Anterior cingulate cortex (tissue), 58 donors: ENCODE measurements around the gene MSI2.

Experiments used
- DNase-seq, 58 donors: peaks; one replicate each; lab custom pipeline; 2025; lab: John Stamatoyannopoulos, UW

Gene MSI2

DNA sequence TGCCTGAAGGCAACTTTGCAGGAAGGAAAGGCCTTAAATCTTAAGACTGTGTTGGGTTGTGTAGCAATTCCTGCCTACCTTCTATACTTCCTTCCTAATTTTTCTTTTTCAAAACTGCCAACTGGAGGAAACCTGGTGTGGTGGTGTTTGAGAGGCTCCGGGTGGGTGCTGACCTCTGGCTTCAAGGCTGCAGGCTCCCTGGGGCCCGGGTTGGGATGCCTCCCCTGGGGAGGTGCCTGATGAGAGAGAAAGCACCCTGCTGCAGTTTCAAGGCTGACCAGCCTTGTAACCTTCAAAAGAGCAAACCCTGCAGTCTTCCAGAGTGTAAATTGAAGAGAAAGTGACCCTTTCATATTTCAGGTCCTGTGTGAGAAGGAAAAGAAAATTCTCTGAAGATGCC lies 55.9 kb downstream of the MSI2 start:
- no peak for DNase-seq

DNA sequence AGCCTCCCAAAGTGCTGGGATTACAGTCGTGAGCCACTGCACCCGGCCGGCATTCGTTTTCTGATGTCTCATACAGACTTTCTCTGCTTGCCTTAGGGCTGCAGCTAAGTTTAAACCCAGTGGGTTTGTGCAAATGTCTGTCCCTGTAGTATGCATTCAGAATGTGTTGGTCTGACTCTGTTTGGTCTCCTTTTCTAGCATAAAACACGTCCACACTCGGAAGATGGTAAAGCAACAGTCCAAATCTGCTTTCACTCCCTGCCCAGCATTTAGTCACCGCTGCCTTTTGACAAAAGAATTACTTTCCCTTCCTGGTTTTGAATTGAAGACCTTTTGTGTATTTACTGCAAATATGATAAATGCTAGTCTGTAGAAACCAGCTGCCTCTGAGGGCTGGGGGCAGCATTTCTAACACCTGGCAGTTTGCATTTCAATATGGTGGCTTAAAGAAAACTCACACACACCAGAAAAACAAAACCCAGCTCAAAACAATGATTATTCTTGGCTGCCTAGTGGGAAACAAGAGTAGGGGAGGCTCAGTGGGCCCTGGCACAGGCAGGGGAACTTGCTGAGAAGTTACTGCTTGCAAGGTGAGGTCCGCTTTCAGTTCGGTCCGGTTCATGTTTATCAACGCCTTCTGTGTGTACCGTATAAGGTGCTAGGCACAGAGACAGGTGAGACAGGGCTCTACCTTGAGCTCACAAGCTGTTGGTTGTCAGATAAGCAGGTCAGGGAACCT lies 56.9 kb downstream of the MSI2 start:
- DNase-seq, result no peak

DNA sequence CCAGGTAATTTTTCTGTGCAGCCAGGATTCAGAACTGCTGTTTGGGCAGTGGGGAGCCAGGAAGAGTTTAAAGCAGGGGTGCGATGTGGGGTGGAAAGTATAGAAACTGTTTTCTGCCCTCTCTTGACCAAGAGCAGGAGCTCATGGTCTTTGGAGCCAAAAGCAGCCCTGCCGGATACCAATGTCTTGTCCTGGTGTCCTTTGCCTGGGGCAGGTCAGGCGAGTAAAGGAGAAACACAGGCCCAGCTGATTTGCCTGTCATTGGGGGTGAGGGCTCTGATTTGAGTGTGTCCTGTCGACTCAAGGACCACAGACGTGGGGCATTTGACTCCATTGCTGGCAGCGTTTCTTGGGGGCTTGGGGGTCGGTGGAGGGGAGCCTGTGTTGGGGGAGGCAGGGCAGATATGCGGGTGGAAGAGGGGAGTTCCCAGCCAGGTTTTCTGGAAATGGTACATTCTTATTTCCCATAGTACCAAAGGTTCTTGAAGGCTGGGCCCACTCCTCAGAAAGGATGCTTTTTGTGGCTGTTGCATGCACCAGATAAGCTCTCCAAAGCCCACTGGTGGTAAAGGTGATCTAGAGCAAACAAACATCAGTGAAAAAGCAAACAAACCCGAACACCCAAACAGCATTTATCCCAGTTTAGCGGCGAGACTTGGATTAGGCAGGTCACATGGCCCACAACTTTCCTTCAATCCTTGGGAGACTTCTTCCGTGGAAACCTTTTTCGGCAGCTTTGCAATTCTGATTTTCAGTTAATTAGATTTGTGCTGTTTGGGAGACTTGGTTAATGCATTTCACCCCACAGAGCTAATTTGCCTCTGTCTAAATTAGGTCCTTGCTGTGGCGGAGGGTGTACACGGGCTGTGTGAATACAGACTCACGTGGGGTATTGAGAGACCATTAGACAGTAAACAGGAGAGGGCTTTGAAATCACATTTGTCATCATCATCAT lies 59.0 kb downstream of the MSI2 start:
- peak in 4 of 58 donors; percentile 9 to 28 (median 24) for DNase-seq

- DNase-seq, result no peak
Observed at GRCh38 chr17:57316361-57316760, 60.0 kb downstream of the MSI2 start.

DNA sequence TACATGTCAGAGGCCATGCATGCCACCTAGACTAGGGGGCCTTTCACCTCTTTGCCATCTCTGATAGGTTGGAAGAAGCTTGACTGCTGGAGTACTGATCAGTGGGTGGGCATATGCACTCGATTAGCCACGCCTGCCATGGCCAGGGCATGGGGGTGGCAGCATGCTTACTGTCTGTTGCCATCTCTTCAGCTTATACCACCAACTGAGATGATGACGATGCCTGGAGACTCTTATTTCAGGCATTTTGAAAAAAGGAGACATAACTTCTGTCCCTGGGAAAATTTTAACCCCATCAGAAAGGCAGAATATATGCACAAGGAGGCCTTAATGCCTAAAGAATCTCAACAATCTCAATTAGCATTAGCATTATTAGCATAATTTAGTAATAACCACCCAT lies 60.8 kb downstream of the MSI2 start:
- DNase-seq, result no peak

DNA sequence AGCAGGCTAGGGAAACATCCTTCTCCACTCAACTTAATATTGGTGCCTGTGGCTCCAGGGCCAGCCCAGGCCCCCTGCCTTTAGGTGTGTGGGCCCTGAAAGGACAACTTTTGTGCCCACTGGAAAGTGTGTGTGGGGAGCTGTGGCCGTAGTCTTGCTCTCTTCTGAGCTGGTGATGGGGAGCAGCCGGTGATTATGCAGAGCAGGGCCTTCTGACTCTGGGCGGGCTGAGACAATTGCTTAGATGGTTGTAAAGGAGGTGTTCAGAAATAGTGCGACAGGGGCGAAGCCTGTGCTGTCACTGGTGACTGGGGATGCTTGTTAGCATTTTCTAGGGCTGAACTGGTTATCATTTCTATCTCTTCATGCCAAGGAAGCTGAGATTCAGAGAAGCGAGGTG lies 62.6 kb downstream of the MSI2 start:
- no peak for DNase-seq

- no peak for DNase-seq
Observed at GRCh38 chr17:57319806-57320205, 63.5 kb downstream of the MSI2 start.

DNA sequence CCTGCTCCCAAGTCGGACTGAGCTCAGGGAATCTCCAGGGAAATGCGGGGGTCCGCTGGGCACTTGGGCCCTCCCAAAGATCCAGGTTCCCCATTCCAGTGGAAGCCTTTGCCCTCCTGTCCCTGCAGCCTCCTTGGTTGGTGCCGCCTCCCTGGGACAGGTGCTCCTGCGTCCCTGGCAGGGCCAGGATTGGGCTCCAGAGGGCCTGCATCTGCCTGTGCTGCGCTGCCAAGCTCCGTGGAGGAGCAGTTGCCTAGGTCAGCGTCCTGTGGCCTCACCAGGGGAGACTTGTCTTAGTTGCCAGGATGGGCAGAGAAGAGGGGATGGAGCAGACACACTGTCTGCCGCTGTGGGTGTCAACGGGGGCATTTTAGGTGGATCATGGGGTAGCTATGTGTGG lies 67.1 kb downstream of the MSI2 start:
- DNase-seq, result no peak

GRCh38 chr17:57324060-57324459 lies 67.7 kb downstream of the MSI2 start:
- DNase-seq, result no peak

DNA sequence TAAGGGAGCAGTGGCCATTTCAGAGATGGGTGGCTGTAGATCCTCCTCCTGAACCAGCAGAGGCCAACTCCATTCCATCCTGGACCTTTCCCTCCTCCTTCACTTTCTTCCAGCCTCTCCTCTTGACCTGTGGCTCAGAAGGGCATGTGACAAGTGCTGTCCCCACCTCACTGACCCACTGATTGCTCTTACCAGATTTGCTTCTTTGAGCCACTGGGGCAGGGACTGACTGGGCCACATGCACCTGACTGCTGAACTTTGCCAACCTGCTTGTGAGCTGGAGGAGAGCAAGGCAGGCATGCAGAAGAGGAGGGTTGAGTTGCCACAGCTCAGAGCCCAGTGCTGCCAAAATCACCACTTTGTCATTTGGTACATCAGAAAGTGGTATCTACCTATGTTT lies 68.3 kb downstream of the MSI2 start:
- no peak for DNase-seq

- DNase-seq, result no peak
Observed at GRCh38 chr17:57326336-57326735, 70.0 kb downstream of the MSI2 start.

GRCh38 chr17:57326764-57327163 lies 70.4 kb downstream of the MSI2 start:
- no peak for DNase-seq

DNA sequence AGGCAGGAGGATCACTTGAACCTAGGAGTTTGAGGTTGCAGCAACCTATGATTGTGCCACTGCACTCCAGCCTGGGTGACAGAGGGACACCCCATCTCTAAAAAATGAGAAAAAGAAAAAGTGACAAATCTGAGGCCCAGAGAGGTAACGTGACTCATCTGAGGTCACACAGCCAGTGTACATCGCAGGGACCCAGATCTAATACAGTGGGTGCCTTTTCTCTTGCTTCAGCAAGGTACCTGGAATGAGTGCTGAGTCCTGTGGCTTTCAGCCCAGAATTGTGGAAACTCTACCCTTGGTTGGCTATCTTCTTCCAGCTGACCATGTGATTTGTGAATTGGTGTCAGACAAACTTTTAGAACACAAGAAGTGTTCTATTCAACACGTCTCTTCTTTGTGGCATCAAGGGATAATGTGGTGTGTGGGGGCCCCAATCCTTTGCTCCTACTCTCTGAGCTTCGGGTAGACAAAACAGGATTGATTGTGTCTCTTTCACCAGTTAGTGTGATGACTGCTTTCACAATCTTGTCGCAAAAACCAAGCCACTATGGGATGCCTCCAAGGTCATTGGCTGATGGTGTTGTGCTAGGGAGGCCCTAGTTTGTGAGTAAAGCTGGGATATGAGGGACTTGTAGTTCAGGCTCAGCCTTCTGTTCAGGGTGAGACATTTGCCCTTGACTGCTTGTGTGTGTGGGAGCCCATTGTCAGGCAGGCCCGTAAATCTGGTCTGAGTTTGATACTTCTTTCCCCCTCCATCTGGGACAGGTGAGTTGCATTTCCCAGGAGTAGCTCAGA lies 71.0 kb downstream of the MSI2 start:
- DNase-seq, result no peak

DNA sequence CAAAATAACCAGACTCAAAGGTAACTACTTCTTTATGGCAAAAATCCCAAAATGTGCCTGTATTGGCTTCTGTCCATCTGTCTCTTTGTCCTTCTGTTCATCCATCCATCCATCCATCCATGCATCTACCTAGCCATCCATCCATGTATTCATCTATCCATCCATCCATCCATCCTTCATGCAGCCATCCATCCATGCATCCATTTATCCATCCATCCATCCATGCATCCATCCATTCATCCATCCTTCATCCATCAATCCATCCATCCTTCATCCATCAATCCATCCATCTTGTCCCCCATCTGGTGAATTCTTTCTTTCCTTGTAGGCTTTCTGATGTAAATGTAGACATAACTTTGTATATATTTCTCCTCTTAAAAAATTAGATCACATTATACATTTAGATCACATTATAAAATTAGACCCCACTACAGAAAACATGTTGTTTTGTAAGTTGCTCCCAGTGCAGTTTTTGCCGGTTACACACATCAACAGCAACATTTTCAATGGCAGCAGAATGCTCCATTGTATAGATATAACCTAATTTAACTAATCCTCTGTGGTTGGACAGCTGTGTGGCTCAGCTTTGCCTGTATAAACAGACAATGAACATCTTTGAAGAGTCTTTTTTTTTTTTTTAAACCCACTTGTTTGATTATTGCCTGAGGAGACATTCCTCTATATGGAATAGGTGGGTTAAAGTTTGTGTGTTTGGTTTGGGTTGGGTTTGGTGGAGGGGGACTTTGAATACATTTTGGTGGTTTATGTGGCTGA lies 72.0 kb downstream of the MSI2 start:
- no peak for DNase-seq

GRCh38 chr17:57329380-57330214 lies 73.3 kb downstream of the MSI2 start:
- no peak for DNase-seq

DNA sequence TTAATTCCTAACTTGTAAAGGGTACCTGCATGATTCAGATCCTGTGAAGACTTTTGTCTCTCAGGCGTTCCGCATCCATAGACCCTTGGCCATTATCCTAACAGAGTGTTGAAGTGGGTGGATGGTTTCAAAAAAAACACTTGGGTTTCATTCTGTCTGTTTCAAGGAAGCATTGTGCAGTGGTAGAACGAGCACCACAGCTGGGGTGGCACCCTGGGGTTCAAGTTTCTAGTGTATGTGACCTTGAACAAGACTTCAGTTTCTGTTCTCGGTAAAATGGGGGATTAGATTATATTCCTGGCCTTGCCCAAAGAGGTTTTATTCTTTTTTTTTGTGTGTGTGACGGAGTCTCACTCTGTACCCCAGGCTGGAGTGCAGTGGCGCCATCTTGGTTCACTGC lies 74.3 kb downstream of the MSI2 start:
- no peak for DNase-seq

- DNase-seq, result no peak
Observed at GRCh38 chr17:57331423-57331822, 75.1 kb downstream of the MSI2 start.

DNA sequence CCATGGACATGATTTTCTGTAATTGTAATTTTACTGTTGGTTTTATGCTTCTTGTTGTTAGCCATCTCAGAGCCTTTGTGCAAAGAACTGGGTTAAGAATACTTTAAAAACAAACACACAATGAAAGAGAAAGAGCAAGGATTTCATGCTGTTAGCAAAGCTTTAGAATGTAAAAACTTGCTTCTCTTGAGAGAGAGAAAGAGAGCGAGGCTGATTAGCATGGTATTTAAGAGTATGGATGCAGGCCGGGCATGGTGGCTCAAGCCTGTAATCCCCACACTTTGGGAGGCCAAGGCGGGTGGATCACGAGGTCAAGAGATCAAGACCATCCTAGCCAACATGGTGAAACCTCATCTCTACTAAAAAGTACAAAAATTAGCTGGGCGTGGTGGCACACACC lies 76.2 kb downstream of the MSI2 start:
- DNase-seq, result no peak

DNA sequence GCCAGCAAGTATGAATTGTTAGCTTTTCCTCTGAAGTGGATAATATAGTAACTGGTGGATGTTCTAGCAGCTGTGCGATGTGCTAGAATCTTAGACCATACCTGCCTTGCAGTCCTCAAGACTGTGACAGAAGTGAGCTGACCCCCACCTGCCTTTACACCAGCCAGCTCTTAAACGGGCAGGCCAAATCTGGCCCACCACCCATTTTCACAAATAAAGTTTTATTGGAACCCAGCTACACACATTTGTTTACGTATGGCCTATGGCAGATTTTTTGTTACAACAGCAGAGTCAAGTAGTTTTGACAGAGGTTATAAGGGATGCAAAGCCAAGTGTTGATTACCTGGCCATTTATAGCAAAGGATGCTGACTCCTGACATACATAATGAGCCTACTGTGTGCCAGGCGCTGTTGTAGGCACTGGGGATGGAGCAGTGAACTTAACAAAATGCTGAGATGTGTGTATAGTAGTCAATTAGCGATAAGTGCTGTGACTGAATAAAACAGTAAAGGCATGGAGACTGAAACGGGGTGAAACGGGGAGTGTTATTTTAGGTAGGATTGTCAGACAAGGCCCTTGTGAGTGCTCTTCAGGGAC lies 79.0 kb downstream of the MSI2 start:
- DNase-seq, result no peak
